Measurements from ENCODE around the gene ARHGAP30. TPM values are rescaled to one million over a fixed set of nuclear protein-coding genes. Genes with fewer than 3 reads are reported as not detected.

Gene ARHGAP30
- total RNA-seq, 1 experiment from 2014 or later: 0.39 TPM

DNA sequence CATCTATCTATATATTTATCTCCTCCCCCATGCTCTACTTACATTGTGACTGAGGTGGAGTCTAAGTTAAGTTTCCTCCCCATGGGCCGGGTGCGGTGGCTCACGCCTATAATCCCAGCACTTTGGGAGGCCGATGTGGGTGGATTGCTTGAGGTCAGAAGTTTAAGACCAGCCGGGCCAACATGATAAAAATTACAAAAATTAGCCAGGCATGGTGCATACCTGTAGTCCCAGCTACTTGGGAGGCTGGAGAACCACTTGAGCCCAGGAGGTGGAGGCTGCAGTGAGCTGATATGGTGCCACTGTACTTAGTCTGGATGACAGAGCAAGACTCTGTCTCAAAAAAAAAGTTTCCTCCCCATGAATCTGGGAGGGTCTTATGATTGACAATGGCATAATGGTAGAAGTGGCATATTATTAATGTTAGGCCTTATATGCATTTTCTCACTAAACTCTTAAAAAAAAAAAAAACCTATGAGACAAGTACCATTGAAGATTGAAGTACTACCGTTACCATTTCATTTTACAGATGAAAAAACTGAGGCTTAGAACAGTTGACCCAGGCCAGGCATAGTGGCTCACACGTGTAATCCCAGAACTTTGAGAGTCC is 60.0 kb downstream of the ARHGAP30 start:
- POLR2A ChIA-PET: interaction anchor here (0.9 to 1.0 kb wide), 2 partner anchors 10 to 11 kb away, joined by 3 to 4 read pairs; partner anchors contain the start of gene F11R
- Histone ChIP-seq H2AFZ (ENCODE audit: low read depth, low read length, poor library complexity, severe bottlenecking) (no peak overlapping the region), H3K27me3 (ENCODE audit: insufficient read depth, low read length) (no peaks in the 10 kb centered on the region), H3K4me1 (ENCODE audit: control insufficient read depth in 1 of 2, insufficient read depth in 2 of 2, low read length in 2 of 2) (peaks cover 0 to 12% of the 10 kb centered on the region in 2 experiments; a peak in 2 of 4 replicates), H3K4me3 (replicated peaks in 1 of 2; ENCODE audit: low read depth in 1 of 2, low read length in 2 of 2) (no peak overlapping the region), H3K27ac (ENCODE audit: low read depth, low read length) (no peak overlapping the region), H3K36me3 (ENCODE audit: control insufficient read depth in 1 of 2, insufficient read depth in 2 of 2, low read length in 2 of 2) (no peaks in the 10 kb centered on the region; a peak in 1 of 4 replicates), H3K79me2 (ENCODE audit: insufficient read depth, low read length) (peaks cover 95% of the 10 kb centered on the region), H3K4me2 (ENCODE audit: low read length) (no peak overlapping the region), H3K9ac (ENCODE audit: low read length) (no peak overlapping the region), H3K9me3 (ENCODE audit: control insufficient read depth in 1 of 2, insufficient read depth in 1 of 2, low read depth in 1 of 2, low read length in 2 of 2) (no peaks in the 10 kb centered on the region), H3K9me2 (ENCODE audit: insufficient read depth) (no peaks in the 10 kb centered on the region), H4K20me1 (ENCODE audit: insufficient read depth) (peaks cover 6% of the 10 kb centered on the region)
- TF ChIP-seq SP1 (IDR thresholded peaks at IDR 0.05; ENCODE audit: low read depth) (no peak), SIN3A (IDR thresholded peaks at IDR 0.05; ENCODE audit: low read depth) (no peak), CEBPB (IDR thresholded peaks at IDR 0.05; ENCODE audit: low read depth) (no peak), RAD21 (IDR thresholded peaks at IDR 0.05; ENCODE audit: low read depth) (no peak)
- TF ChIP-seq, protein P1, sequence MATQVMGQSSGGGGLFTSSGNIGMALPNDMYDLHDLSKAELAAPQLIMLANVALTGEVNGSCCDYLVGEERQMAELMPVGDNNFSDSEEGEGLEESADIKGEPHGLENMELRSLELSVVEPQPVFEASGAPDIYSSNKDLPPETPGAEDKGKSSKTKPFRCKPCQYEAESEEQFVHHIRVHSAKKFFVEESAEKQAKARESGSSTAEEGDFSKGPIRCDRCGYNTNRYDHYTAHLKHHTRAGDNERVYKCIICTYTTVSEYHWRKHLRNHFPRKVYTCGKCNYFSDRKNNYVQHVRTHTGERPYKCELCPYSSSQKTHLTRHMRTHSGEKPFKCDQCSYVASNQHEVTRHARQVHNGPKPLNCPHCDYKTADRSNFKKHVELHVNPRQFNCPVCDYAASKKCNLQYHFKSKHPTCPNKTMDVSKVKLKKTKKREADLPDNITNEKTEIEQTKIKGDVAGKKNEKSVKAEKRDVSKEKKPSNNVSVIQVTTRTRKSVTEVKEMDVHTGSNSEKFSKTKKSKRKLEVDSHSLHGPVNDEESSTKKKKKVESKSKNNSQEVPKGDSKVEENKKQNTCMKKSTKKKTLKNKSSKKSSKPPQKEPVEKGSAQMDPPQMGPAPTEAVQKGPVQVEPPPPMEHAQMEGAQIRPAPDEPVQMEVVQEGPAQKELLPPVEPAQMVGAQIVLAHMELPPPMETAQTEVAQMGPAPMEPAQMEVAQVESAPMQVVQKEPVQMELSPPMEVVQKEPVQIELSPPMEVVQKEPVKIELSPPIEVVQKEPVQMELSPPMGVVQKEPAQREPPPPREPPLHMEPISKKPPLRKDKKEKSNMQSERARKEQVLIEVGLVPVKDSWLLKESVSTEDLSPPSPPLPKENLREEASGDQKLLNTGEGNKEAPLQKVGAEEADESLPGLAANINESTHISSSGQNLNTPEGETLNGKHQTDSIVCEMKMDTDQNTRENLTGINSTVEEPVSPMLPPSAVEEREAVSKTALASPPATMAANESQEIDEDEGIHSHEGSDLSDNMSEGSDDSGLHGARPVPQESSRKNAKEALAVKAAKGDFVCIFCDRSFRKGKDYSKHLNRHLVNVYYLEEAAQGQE (IDR thresholded peaks at IDR 0.05; ENCODE audit: low read depth): no peak
- TF ChIP-seq, protein P2, sequence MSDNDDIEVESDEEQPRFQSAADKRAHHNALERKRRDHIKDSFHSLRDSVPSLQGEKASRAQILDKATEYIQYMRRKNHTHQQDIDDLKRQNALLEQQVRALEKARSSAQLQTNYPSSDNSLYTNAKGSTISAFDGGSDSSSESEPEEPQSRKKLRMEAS (IDR thresholded peaks at IDR 0.05): no peak
- TF ChIP-seq, protein P3, sequence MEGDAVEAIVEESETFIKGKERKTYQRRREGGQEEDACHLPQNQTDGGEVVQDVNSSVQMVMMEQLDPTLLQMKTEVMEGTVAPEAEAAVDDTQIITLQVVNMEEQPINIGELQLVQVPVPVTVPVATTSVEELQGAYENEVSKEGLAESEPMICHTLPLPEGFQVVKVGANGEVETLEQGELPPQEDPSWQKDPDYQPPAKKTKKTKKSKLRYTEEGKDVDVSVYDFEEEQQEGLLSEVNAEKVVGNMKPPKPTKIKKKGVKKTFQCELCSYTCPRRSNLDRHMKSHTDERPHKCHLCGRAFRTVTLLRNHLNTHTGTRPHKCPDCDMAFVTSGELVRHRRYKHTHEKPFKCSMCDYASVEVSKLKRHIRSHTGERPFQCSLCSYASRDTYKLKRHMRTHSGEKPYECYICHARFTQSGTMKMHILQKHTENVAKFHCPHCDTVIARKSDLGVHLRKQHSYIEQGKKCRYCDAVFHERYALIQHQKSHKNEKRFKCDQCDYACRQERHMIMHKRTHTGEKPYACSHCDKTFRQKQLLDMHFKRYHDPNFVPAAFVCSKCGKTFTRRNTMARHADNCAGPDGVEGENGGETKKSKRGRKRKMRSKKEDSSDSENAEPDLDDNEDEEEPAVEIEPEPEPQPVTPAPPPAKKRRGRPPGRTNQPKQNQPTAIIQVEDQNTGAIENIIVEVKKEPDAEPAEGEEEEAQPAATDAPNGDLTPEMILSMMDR (IDR thresholded peaks at IDR 0.05 in 2 of 3, conservative IDR thresholded peaks at IDR 0.05 in 1 of 3; ENCODE audit: borderline replicate concordance in 1 of 3, insufficient read depth in 1 of 3, low read depth in 2 of 3, low read length in 2 of 3): no peak
- no TSS peak for BruUV-seq (replicated peaks)
- intact Hi-C loops (cut with micrococcal nuclease): no loop called here
- ATAC-seq (no peak), DNase-seq (ENCODE audit: low read depth, low spot score) (no peak)
- RAD21 ChIA-PET (ENCODE audit: low non-redundant PET in 1 of 2, low total read pairs in 2 of 2, uncharacterized antibody in 2 of 2, unreplicated experiment in 2 of 2): no interaction called here
- CTCF ChIA-PET: no interaction called here
